HCT116 (cell line): ENCODE data around the gene ALDH5A1. TPM values are rescaled to one million over a fixed set of nuclear protein-coding genes. Genes with fewer than 3 reads are reported as not detected.

Experiments
- ATAC-seq: fragments of 200-7000 bp; cut with Tn5 transposase; 2 replicates; pipeline ENCODE4 v1.9.1; 2020; ENCODE audit warnings: mild to moderate bottlenecking, moderate library complexity
- BruUV-seq: library from RNA; stranded (reverse); fragments of 400-500 nt; replicated peaks from 2 replicates; lab custom pipeline; 2021; lab: Mats Ljungman, UMichigan
- CTCF ChIA-PET: fragments of 300-600 bp; sonication (Branson Sonifier 250); formaldehyde crosslinking; loops from one replicate; lab custom pipeline; 2021; ENCODE audit warnings: antibody characterized with exemption; lab: Charles Lee
- POLR2A ChIA-PET: fragments of 300-600, 350-600 bp; sonication (Branson Sonifier 250); formaldehyde crosslinking; loops from one replicate; lab custom pipeline; 2021; ENCODE audit warnings: antibody characterized with exemption; lab: Charles Lee
- RAD21 ChIA-PET, 2 experiments: fragments of 300-600 bp; sonication (Branson Sonifier 250); formaldehyde crosslinking; loops; one replicate each; lab custom pipeline; 2023; ENCODE audit warnings: low total read pairs in 2 of 2; ENCODE audit not compliant: uncharacterized antibody in 2 of 2, unreplicated experiment in 2 of 2, low non-redundant PET in 1 of 2; lab: Charles Lee
- DNase-seq: peaks from one replicate; pipeline ENCODE4 v3.0.0-alpha.2; 2010; ENCODE audit warnings: low read depth, low spot score
- H2AFZ ChIP-seq: fragments of 200-600 bp; shearing (Covaris generic), sonication (generic); 2 replicates; pipeline ENCODE4 v1.6.1; 2017; ENCODE audit warnings: low read depth, mixed run types, mixed read lengths, antibody characterized with exemption, low read length; ENCODE audit not compliant: poor library complexity, severe bottlenecking
- H3K27ac ChIP-seq: 2 replicates; pipeline ENCODE4 v1.5.1; 2012; ENCODE audit warnings: low read depth, low read length
- H3K27me3 ChIP-seq: fragments of 200-600 bp; sonication (generic); 2 replicates; pipeline ENCODE4 v1.6.1; 2016; ENCODE audit warnings: mixed run types, low read length, mixed read lengths; ENCODE audit not compliant: insufficient read depth
- H3K36me3 ChIP-seq, 2 experiments: fragments of 200-500 bp in 1 of 2; fragments of 200-600 bp in 1 of 2; sonication (Bioruptor generic) in 1 of 2; sonication (generic) in 1 of 2; 2 replicates each; pipeline versions ENCODE4 v1.5.1 to v1.6.1; 2014 to 2016; ENCODE audit warnings: low read length in 2 of 2, inconsistent platforms in 1 of 2, mixed read lengths in 1 of 2, mixed run types in 1 of 2; ENCODE audit not compliant: insufficient read depth in 2 of 2, control insufficient read depth in 1 of 2
- H3K4me1 ChIP-seq, 2 experiments: fragments of 200-600 bp in 1 of 2; sonication (generic) in 1 of 2; 2 replicates each; pipeline versions ENCODE4 v1.5.1 to v1.6.1; 2012 to 2017; ENCODE audit warnings: low read length in 2 of 2, inconsistent platforms in 1 of 2, mild to moderate bottlenecking in 1 of 2, mixed read lengths in 1 of 2, mixed run types in 1 of 2, moderate library complexity in 1 of 2; ENCODE audit not compliant: insufficient read depth in 2 of 2, control insufficient read depth in 1 of 2
- H3K4me2 ChIP-seq: fragments of 200-600 bp; sonication (generic); 2 replicates; pipeline ENCODE4 v1.6.1; 2017; ENCODE audit warnings: mixed run types, low read length, mixed read lengths
- H3K4me3 ChIP-seq, 2 experiments: fragments of 200-600 bp in 1 of 2; sonication (generic) in 1 of 2; replicated peaks in 1 of 2; 2 replicates each; pipeline ENCODE4 v1.5.1; 2011 to 2016; ENCODE audit warnings: low read length in 2 of 2, control low read depth in 1 of 2, low read depth in 1 of 2, mild to moderate bottlenecking in 1 of 2, mixed read lengths in 1 of 2, mixed run types in 1 of 2
- H3K79me2 ChIP-seq: fragments of 200-600 bp; sonication (generic); 2 replicates; pipeline ENCODE4 v1.6.1; 2017; ENCODE audit warnings: mild to moderate bottlenecking, mixed run types, low read length, moderate library complexity, mixed read lengths; ENCODE audit not compliant: insufficient read depth
- H3K9ac ChIP-seq: fragments of 200-600 bp; sonication (generic); 2 replicates; pipeline ENCODE4 v1.6.1; 2016; ENCODE audit warnings: low read length, mixed read lengths
- H3K9me2 ChIP-seq: fragments of 200-600 bp; sonication (generic), shearing (Covaris generic); 2 replicates; pipeline ENCODE4 v1.6.1; 2017; ENCODE audit warnings: mixed run types, mild to moderate bottlenecking, moderate library complexity; ENCODE audit not compliant: insufficient read depth
- H3K9me3 ChIP-seq, 2 experiments: fragments of 200-500 bp in 1 of 2; fragments of 200-600 bp in 1 of 2; sonication (Bioruptor generic) in 1 of 2; sonication (generic) in 1 of 2; 2 replicates each; pipeline ENCODE4 v1.6.1; 2014 to 2017; ENCODE audit warnings: low read length in 2 of 2, mixed read lengths in 2 of 2, inconsistent platforms in 1 of 2, low read depth in 1 of 2, mild to moderate bottlenecking in 1 of 2, mixed run types in 1 of 2, moderate library complexity in 1 of 2; ENCODE audit not compliant: control insufficient read depth in 1 of 2, insufficient read depth in 1 of 2
- H4K20me1 ChIP-seq: fragments of 200-600 bp; sonication (generic), shearing (Covaris generic); 2 replicates; pipeline ENCODE4 v1.6.1; 2017; ENCODE audit warnings: mixed run types, mild to moderate bottlenecking, moderate library complexity; ENCODE audit not compliant: insufficient read depth
- CBX3 ChIP-seq: IDR thresholded peaks from 2 replicates; pipeline ENCODE4 v1.6.1; 2012; ENCODE audit warnings: low read depth
- CEBPB ChIP-seq: IDR thresholded peaks from 2 replicates; pipeline ENCODE4 v1.6.1; 2012; ENCODE audit warnings: low read depth
- CTCF ChIP-seq, 3 experiments: fragments of 200-600 bp in 1 of 3; sonication (generic) in 1 of 3; IDR thresholded peaks in 2 of 3; conservative IDR thresholded peaks in 1 of 3; 2 replicates each; pipeline ENCODE4 v1.5.1; 2012 to 2017; ENCODE audit warnings: low read depth in 2 of 3, low read length in 2 of 3, antibody characterized with exemption in 1 of 3, borderline replicate concordance in 1 of 3, control low read depth in 1 of 3, mild to moderate bottlenecking in 1 of 3, mixed read lengths in 1 of 3, mixed run types in 1 of 3, moderate library complexity in 1 of 3; ENCODE audit not compliant: insufficient read depth in 1 of 3
- EGR1 ChIP-seq: IDR thresholded peaks from 2 replicates; pipeline ENCODE4 v1.6.1; 2012; ENCODE audit warnings: low read depth
- ELF1 ChIP-seq: IDR thresholded peaks from 2 replicates; pipeline ENCODE4 v1.6.1; 2012; ENCODE audit warnings: low read depth, borderline replicate concordance
- EZH2 ChIP-seq: fragments of 200-600 bp; sonication (generic); IDR thresholded peaks from 2 replicates; pipeline ENCODE4 v1.6.1; 2017; ENCODE audit warnings: antibody characterized with exemption, mixed run types
- MAX ChIP-seq: IDR thresholded peaks from 2 replicates; pipeline ENCODE4 v1.6.1; 2012
- POLR2AphosphoS5 ChIP-seq: IDR thresholded peaks from 2 replicates; pipeline ENCODE4 v1.6.1; 2011; ENCODE audit warnings: mild to moderate bottlenecking, low read depth, low read length, moderate library complexity
- RAD21 ChIP-seq: IDR thresholded peaks from 2 replicates; pipeline ENCODE4 v1.6.1; 2012; ENCODE audit warnings: low read depth, mild to moderate bottlenecking
- SP1 ChIP-seq: IDR thresholded peaks from 2 replicates; pipeline ENCODE4 v1.6.1; 2012; ENCODE audit warnings: low read depth
- ZFX ChIP-seq: fragments of 450-650 bp; IDR thresholded peaks from 2 replicates; pipeline ENCODE4 v1.6.1; 2017
- intact Hi-C: fragments of 100-400 bp; cut with micrococcal nuclease; formaldehyde crosslinking; loops from 2 replicates; pipeline ENCODE4 v1.10.0; 2022
- total RNA-seq: library from RNA; stranded (reverse); gene quantifications from one replicate; pipeline ENCODE4 v1.2.1, GENCODE V29; 2021; ENCODE audit not compliant: unreplicated experiment

Gene ALDH5A1
- total RNA-seq, 1 experiment from 2014 or later: 10.0 TPM

GRCh38 chr6:24497254-24497970 is 2.6 kb downstream of the ALDH5A1 start (continued):
- TF ChIP-seq CTCF (IDR thresholded peaks at IDR 0.05 in 2 of 3, conservative IDR thresholded peaks at IDR 0.05 in 1 of 3; ENCODE audit: borderline replicate concordance in 1 of 3, insufficient read depth in 1 of 3, low read depth in 2 of 3, low read length in 2 of 3) (no peak), CEBPB (no peak), CBX3 (no peak), EZH2 (no peak)

DNA sequence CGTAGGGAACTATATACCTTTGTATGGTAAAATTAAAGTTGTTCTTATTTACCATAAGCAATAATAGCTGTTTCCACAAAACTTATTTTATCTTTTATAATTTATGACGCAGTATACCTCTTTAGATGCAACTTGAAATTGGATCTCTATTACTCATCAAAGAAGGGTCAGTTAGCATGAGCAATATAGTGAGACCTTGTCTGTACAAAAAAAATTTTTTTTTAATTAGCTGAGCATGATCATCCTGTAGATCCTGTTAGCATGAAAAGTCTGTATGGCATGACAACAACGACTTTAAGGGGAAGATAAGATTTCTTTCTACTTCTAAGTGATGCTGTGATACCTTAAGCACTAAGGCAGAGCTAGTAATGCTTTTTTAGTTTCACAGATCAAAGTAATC is 5.9 kb downstream of the ALDH5A1 start:
- H3K27me3 ChIP-seq: no peaks in the 10 kb centered on the region
- H3K4me3 ChIP-seq: no peak overlapping the region
- no peak for TF ChIP-seq CBX3
- TF ChIP-seq EGR1: no peak
- TF ChIP-seq SP1: no peak
- TF ChIP-seq POLR2AphosphoS5: no peak
- TF ChIP-seq RAD21: no peak
- TF ChIP-seq MAX: no peak
- TF ChIP-seq ELF1: no peak
- TF ChIP-seq ZFX: no peak
- no peaks in the 10 kb centered on the region for H3K9me3 ChIP-seq
- no peaks in the 10 kb centered on the region for H3K36me3 ChIP-seq
- H3K79me2 ChIP-seq: no peaks in the 10 kb centered on the region
- peaks cover 0 to under 1% of the 10 kb centered on the region in 2 experiments; a peak in 2 of 4 replicates for H3K4me1 ChIP-seq
- H3K9ac ChIP-seq: no peak overlapping the region
- POLR2A ChIA-PET: no interaction called here
- DNase-seq: no peak
- H2AFZ ChIP-seq: no peak overlapping the region
- intact Hi-C loops: no loop called here
- ATAC-seq: no peak
- no TSS peak for BruUV-seq
- RAD21 ChIA-PET: no interaction called here
- H3K9me2 ChIP-seq: no peaks in the 10 kb centered on the region
- CTCF ChIA-PET: interaction anchor here (1.8 kb wide), 1 partner anchor 21 kb away, joined by 5 read pairs; no protein-coding TSS in a partner anchor
- H3K27ac ChIP-seq: no peak overlapping the region
- H4K20me1 ChIP-seq: no peaks in the 10 kb centered on the region
- H3K4me2 ChIP-seq: no peak overlapping the region
